ENCODE measurements around the gene ZNF154.

DNA sequence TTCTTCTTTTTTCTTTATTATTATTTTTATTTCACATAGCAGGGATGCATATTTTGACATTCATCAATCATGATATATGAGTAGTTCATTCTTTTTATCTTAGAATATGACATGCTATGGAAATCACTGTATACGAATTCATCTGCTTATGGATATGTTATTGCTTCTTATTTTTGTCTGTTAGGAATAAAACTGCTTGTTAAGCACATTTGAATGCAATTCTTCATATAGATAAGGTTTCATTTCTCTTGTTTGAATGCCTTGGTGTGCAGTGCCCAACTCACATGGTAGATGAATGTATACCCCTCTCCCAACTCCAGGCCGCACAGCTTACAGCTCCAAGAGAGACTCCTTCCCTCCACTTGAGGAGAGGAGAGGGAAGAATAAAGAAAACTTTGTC, 48.9 kb upstream of the ZNF154 start:
- TF ChIP-seq, protein P1, sequence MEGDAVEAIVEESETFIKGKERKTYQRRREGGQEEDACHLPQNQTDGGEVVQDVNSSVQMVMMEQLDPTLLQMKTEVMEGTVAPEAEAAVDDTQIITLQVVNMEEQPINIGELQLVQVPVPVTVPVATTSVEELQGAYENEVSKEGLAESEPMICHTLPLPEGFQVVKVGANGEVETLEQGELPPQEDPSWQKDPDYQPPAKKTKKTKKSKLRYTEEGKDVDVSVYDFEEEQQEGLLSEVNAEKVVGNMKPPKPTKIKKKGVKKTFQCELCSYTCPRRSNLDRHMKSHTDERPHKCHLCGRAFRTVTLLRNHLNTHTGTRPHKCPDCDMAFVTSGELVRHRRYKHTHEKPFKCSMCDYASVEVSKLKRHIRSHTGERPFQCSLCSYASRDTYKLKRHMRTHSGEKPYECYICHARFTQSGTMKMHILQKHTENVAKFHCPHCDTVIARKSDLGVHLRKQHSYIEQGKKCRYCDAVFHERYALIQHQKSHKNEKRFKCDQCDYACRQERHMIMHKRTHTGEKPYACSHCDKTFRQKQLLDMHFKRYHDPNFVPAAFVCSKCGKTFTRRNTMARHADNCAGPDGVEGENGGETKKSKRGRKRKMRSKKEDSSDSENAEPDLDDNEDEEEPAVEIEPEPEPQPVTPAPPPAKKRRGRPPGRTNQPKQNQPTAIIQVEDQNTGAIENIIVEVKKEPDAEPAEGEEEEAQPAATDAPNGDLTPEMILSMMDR (IDR thresholded peaks at IDR 0.05; ENCODE audit: borderline replicate concordance, extremely low read depth, low read length, poor library complexity, severe bottlenecking): no peak
- no peak for TF ChIP-seq EZH2 (IDR thresholded peaks at IDR 0.05; ENCODE audit: borderline replicate concordance, low read depth, low read length, severe bottlenecking)
